Upper lobe of right lung (tissue), 1 donor: ENCODE results near the gene TPRX1. TPM values are rescaled to one million over a fixed set of nuclear protein-coding genes. Genes with fewer than 3 reads are reported as not detected.
A peak's percentile ranks its signal among the peaks of the same experiment; 100 is the strongest.
"Not testable (repeated sequence)": the region's sequence is repeated elsewhere in the genome, so short reads cannot be mapped to it uniquely, and the experiment has no call there.

Source experiments
- ATAC-seq: fragments of 200-7000 bp; cut with Tn5 transposase; one replicate; pipeline ENCODE4 v1.9.1; 2020; ENCODE audit warnings: mild to moderate bottlenecking, moderate library complexity
- DNase-seq: peaks from one replicate; pipeline ENCODE4 v3.0.0-alpha.2; 2020
- H3K27ac ChIP-seq: fragments of 200-600 bp; one replicate; pipeline ENCODE4 v1.8.0; 2022
- H3K27me3 ChIP-seq: fragments of 200-600 bp; one replicate; pipeline ENCODE4 v1.8.0; 2022; ENCODE audit warnings: mild to moderate bottlenecking
- H3K36me3 ChIP-seq: fragments of 200-600 bp; one replicate; pipeline ENCODE4 v1.8.0; 2022
- H3K4me1 ChIP-seq: fragments of 200-600 bp; one replicate; pipeline ENCODE4 v1.8.0; 2022
- H3K4me3 ChIP-seq: fragments of 200-600 bp; one replicate; pipeline ENCODE4 v1.8.0; 2022; ENCODE audit warnings: mild to moderate bottlenecking
- H3K9me3 ChIP-seq: fragments of 200-600 bp; one replicate; pipeline ENCODE4 v1.8.0; 2022
- CTCF ChIP-seq: fragments of 200-600 bp; IDR thresholded peaks from one replicate; pipeline ENCODE4 v1.8.0; 2022; ENCODE audit warnings: antibody characterized with exemption
- intact Hi-C: fragments of 100-400 bp; cut with DNase I; formaldehyde crosslinking; loops from one replicate; pipeline ENCODE4 v1.11.0; 2022
- total RNA-seq: library from RNA; stranded (reverse); fragmentation: NEBNext Ultra II Directional; extraction: Animal tissue kit (Norgen Biotek cat#: 25700); gene quantifications from one replicate; pipeline ENCODE4 v1.2.1, GENCODE V29; 2021
- donor health status: DM: no; HTN: yes; CAD: no; lungs with severe emphysema.

The TPRX1 gene
- total RNA-seq, 1 donor from 2014 or later: not detected

- Histone ChIP-seq H3K4me1 (peaks cover 29% of the 10 kb centered on the region), H3K4me3 (peak within 1 kb of the TSS; percentile 87), H3K27ac (peak within 1 kb of the TSS; percentile 100), H3K36me3 (peaks cover 13% of the 10 kb centered on the region), H3K27me3 (no peaks in the 10 kb centered on the region), H3K9me3 (no peaks in the 10 kb centered on the region)
- TF ChIP-seq CTCF: no peak
- DNase-seq (peak; percentile 90), ATAC-seq (peak; percentile 93)
- intact Hi-C loops: no loop called here
Measured at GRCh38 chr19:47778049-47778953, 26.1 kb downstream of the TPRX1 start, which contains the start of gene SELENOW. Gene SELENOW, plus strand, starts transcription at chr19:47778703. Its CDS starts 83 bp downstream, at chr19:47778786.

DNA sequence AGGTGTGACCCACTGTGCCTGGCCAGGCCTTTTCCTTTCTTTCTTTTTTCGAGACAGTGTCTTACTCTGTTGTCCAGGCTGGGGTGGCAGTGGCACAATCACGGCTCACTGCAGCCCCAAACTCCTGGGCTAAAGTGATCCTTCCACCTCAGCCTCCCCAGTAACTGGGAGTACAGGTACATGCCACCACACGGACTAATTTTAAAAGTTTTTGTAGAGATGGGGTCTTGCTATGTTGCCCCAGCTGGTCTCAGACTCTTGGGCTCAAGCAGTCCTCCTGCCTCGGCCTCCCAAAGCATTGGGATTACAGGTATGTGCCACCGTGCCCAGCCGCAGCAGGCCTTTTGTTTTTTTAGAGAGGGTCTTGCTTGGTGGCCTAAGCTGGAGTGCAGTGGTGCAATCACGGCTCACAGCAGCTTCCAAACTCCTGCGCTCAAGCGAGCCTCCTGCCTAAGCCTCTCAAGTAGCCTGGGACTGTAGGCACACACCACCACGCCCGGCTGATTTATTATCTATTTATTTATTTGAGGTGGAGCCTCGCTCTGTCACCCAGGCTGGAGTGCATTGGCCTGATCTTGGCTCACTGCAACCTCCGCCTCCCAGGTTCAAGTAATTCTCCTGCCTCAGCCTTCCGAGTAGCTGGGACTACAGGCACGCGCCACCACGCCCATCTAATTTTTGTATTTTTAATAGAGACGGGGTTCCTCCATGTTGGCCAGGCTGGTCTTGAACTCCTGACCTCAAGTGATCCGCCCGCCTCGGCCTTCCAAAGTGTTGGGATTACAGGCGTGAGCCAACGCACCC, 26.9 kb downstream of the TPRX1 start:
- H3K36me3 ChIP-seq, intact Hi-C loops, H3K9me3 ChIP-seq, H3K27me3 ChIP-seq, DNase-seq, ATAC-seq: not testable (repeated sequence)
- peaks cover 29% of the 10 kb centered on the region for H3K4me1 ChIP-seq
- H3K4me3 ChIP-seq: peak overlapping the region; percentile 87
- H3K27ac ChIP-seq: peak overlapping the region; percentile 100

GRCh38 chr19:47776568-47776967, 27.8 kb downstream of the TPRX1 start:
- TF ChIP-seq CTCF: no peak
- intact Hi-C loops: no loop called here
- no peaks in the 10 kb centered on the region for H3K27me3 ChIP-seq
- no peak overlapping the region for H3K4me3 ChIP-seq
- no peaks in the 10 kb centered on the region for H3K36me3 ChIP-seq
- ATAC-seq (no peak), DNase-seq (no peak)
- peaks cover 21% of the 10 kb centered on the region for H3K4me1 ChIP-seq
- no peaks in the 10 kb centered on the region for H3K9me3 ChIP-seq
- H3K27ac ChIP-seq: no peak overlapping the region

DNA sequence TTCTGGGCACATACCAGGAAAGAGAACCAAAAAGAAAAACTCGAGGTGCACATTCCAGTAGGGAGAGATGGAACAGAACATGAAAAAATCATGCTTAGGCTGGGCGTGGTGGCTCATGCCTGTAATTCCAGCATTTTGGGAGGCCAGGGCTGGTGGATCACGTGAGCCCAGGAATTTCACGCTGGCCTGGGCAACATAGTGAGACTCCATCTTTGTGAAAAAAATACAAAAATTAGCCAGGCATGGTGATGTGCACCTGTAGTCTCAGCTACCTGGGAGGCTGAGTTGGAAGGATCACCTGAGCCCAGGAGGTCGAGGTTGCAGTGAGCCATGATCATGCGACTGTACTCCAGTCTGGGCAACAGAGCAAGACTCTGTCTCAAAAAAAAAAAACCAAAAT, 33.1 kb downstream of the TPRX1 start:
- H3K36me3 ChIP-seq, H3K9me3 ChIP-seq, DNase-seq, intact Hi-C loops, H3K4me1 ChIP-seq, H3K27ac ChIP-seq, ATAC-seq, H3K4me3 ChIP-seq, H3K27me3 ChIP-seq: not testable (repeated sequence)

DNA sequence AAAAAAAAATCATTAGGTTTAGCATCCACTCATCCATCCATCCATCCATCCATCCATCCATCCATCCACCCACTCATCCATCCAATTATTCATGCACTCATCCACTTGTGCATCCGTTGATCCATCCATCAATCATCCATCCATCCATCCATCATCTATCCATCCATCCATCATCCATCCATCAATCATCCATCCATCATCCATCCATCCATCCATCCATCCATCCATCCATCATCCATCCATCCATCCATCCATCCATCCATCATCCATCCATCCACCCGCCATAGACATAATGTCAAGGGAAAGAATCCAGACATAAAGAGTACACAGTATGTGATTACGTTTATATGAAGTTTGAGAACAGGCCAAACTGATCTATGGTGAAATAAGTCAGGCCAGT, 34.8 kb downstream of the TPRX1 start:
- H3K27me3 ChIP-seq: no peaks in the 10 kb centered on the region
- intact Hi-C loops: no loop called here
- no peak for DNase-seq
- no peaks in the 10 kb centered on the region for H3K9me3 ChIP-seq
- ATAC-seq: no peak
- H3K4me1 ChIP-seq: peaks cover 3% of the 10 kb centered on the region
- H3K36me3 ChIP-seq: no peaks in the 10 kb centered on the region
- H3K4me3 ChIP-seq: no peak overlapping the region
- no peak for TF ChIP-seq CTCF
- no peak overlapping the region for H3K27ac ChIP-seq

GRCh38 chr19:47768604-47769003, 35.7 kb downstream of the TPRX1 start:
- no peak overlapping the region for H3K27ac ChIP-seq
- no peaks in the 10 kb centered on the region for H3K27me3 ChIP-seq
- ATAC-seq (no peak), DNase-seq (no peak)
- intact Hi-C loops: no loop called here
- TF ChIP-seq CTCF: no peak
- peaks cover 3% of the 10 kb centered on the region for H3K4me1 ChIP-seq
- no peak overlapping the region for H3K4me3 ChIP-seq
- H3K9me3 ChIP-seq: no peaks in the 10 kb centered on the region
- no peaks in the 10 kb centered on the region for H3K36me3 ChIP-seq
